Esophagus muscularis mucosa (tissue), 4 donors: ENCODE data around the gene EGLN2. TPM values are rescaled to one million over a fixed set of nuclear protein-coding genes. Genes with fewer than 3 reads are reported as not detected.
A peak's percentile ranks its signal among the peaks of the same experiment; 100 is the strongest.

Experiments
- DNase-seq: peaks from one replicate; pipeline ENCODE4 v3.0.0-alpha.2; 2017; ENCODE audit errors: extremely low spot score
- H3K27ac ChIP-seq, 4 donors: fragments of 200-600 bp; sonication (generic); replicated peaks in 1 of 4; 1 replicate in 3 of 4; 2 replicates in 1 of 4; pipeline ENCODE4 v1.5.1; 2016 to 2019; ENCODE audit warnings: mild to moderate bottlenecking in 1 of 4
- H3K27me3 ChIP-seq, 4 donors: fragments of 200-600 bp; sonication (generic); one replicate each; pipeline versions ENCODE4 v1.5.1 to v1.6.0; 2016 to 2019
- H3K36me3 ChIP-seq, 4 donors: fragments of 200-600 bp; sonication (generic); one replicate each; pipeline ENCODE4 v1.5.1; 2016 to 2019
- H3K4me1 ChIP-seq, 4 donors: fragments of 200-600 bp; sonication (generic); one replicate each; pipeline ENCODE4 v1.5.1; 2016 to 2019
- H3K4me3 ChIP-seq, 4 donors: fragments of 200-600 bp; sonication (generic); 1 replicate in 2 of 4; 2 replicates in 2 of 4; pipeline ENCODE4 v1.5.1; 2016 to 2019; ENCODE audit warnings: mild to moderate bottlenecking in 4 of 4, moderate library complexity in 1 of 4
- H3K9me3 ChIP-seq, 4 donors: fragments of 200-600 bp; sonication (generic); 1 replicate in 3 of 4; 2 replicates in 1 of 4; pipeline ENCODE4 v1.5.1; 2016 to 2019
- EP300 ChIP-seq: sonication (generic); formaldehyde crosslinking; IDR thresholded peaks from one replicate; pipeline ENCODE4 v1.6.1; 2017; ENCODE audit warnings: antibody characterized with exemption
- POLR2A ChIP-seq: fragments of 450-650 bp; IDR thresholded peaks from one replicate; pipeline ENCODE4 v1.6.1; 2017; ENCODE audit warnings: antibody characterized with exemption, moderate library complexity, mild to moderate bottlenecking, low read depth
- POLR2AphosphoS5 ChIP-seq, 2 donors: sonication (generic); formaldehyde crosslinking; IDR thresholded peaks; one replicate each; pipeline ENCODE4 v1.6.1; 2017; ENCODE audit warnings: antibody characterized with exemption in 2 of 2
- WGBS: methylation state at CpG from one replicate; pipeline ENCODE4 v1.1.5; 2018; 5-methylcytosine and 5-hydroxymethylcytosine counted together
- intact Hi-C: fragments of 100-400 bp; cut with DNase I; formaldehyde crosslinking; loops from one replicate; pipeline ENCODE4 v1.15.1; 2023
- total RNA-seq, 4 donors: library from RNA; depleted of rRNA; stranded (reverse); fragments of >200 nt; gene quantifications; one replicate each; pipeline versions ENCODE4 v1.1.0 to v1.2.1, GENCODE V29; 2016
- TF ChIP-seq, protein P1 (sequence below), 3 experiments: fragments of 200-600 bp in 2 of 3; fragments of 450-650 bp in 1 of 3; sonication (generic) in 2 of 3; IDR thresholded peaks; one replicate each; pipeline ENCODE4 v1.5.1; 2017 to 2019; ENCODE audit warnings: antibody characterized with exemption in 3 of 3, mild to moderate bottlenecking in 2 of 3, moderate library complexity in 1 of 3

Gene EGLN2
- total RNA-seq, 4 donors from 2014 or later, result 93.1 to 131 (median 101) TPM

DNA sequence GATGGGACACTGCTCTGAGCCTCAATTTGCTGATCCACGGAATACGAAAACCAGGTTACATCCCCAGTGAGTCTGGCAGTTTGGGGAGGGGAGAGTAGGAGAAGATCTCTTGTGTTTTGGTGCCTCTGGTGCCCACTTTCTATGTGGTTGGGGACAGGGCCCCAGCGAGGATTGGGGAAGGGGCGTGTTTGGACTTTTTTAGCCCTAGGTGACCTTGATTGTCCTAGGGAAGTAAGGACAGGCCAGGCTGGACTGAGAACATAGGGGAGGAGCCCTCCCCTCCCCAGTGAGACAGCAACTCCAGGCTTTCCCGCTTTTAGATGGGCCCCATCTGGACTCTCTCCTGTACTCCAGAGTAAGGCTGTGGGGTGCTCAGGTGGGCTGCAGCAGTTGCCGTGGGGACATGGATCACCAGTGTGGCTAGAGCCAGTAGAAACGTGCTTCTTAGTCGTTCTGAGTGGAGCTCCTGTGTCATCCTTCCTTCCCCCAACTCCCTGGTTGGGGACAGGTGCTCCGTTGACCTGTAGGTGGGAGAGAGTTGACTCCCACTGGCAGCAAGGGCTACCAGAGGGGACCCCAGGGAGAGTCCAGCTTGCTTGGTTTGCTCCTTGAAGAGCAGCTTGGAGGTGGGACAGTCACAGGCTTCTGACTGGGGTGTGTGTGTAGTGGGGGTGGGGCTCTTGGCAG lies 4.3 kb downstream of the EGLN2 start:
- TF ChIP-seq, protein P1, sequence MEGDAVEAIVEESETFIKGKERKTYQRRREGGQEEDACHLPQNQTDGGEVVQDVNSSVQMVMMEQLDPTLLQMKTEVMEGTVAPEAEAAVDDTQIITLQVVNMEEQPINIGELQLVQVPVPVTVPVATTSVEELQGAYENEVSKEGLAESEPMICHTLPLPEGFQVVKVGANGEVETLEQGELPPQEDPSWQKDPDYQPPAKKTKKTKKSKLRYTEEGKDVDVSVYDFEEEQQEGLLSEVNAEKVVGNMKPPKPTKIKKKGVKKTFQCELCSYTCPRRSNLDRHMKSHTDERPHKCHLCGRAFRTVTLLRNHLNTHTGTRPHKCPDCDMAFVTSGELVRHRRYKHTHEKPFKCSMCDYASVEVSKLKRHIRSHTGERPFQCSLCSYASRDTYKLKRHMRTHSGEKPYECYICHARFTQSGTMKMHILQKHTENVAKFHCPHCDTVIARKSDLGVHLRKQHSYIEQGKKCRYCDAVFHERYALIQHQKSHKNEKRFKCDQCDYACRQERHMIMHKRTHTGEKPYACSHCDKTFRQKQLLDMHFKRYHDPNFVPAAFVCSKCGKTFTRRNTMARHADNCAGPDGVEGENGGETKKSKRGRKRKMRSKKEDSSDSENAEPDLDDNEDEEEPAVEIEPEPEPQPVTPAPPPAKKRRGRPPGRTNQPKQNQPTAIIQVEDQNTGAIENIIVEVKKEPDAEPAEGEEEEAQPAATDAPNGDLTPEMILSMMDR (IDR thresholded peaks at IDR 0.05), result no peak
- TF ChIP-seq POLR2AphosphoS5 (IDR thresholded peaks at IDR 0.05) (peak in 1 of 2 donors; percentile 17), POLR2A (no peak), EP300 (no peak)
- Histone ChIP-seq H3K4me1 (peaks cover 84 to 85% (median 84%) of the 10 kb centered on the region in 4 donors), H3K27ac (peak overlapping the region; percentile 78 to 99 (median 96)), H3K9me3 (no peaks in the 10 kb centered on the region), H3K27me3 (no peaks in the 10 kb centered on the region), H3K4me3 (peak overlapping the region; percentile 27 to 98 (median 62)), H3K36me3 (peaks cover 10 to 41% (median 32%) of the 10 kb centered on the region in 4 donors)
- WGBS, result 43% methylated on average over 3 of the region's 9 CpGs
- no peak for DNase-seq
- intact Hi-C loops, result loop anchor here (5.0 kb wide), 1 partner anchor 141 kb away; no protein-coding TSS in a partner anchor

DNA sequence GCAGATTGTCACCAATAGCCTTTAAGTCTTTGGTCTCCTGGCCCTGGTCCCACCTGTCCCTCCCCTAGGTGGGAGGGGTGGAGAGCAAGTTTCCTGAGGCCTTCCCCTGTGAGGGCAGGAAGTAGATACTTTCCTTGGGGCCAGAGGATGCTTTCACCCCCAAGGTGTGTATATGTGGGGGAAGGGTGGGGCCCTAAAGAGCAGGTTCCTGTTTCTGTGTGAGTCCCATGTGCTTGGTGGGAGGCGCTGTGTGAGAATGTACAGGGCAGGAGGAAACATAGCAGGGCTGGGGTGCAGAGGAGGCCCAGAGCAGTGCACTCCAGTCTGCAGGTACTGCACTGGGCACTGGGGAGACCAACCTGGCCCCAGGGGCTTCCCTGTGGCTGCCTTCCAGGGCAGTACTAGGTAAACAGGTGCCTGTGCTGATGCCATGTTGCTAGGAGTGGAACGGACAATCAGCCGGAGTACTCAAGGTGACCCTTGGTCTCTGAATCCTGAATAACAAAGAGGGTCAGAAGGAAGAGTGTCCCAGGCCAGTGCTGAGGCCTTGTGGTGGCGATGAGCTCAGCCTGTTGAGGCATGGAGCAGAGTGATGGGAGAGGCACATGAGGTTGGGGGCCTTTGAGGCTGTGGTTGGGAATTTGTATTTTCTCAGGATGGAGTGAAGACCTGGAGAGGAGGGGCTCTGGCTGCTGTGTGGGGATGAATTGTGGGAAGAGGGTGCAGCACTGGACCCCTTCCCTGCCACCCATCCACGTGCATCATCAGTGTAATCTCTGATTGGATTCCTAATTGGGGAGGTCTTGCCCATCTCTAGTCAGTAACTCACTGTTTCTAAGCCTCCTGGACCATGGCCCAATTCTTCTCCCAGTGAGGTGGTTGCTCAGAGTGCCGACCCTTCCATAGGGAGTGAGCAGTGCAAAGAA lies 5.1 kb downstream of the EGLN2 start:
- DNase-seq, result no peak
- Histone ChIP-seq H3K27me3 (no peaks in the 10 kb centered on the region), H3K4me1 (peaks cover 89 to 93% (median 92%) of the 10 kb centered on the region in 4 donors), H3K9me3 (no peaks in the 10 kb centered on the region), H3K4me3 (peak overlapping the region; percentile 27 to 98 (median 62)), H3K27ac (peak overlapping the region; percentile 78 to 99 (median 96)), H3K36me3 (peaks cover 10 to 49% (median 40%) of the 10 kb centered on the region in 4 donors)
- TF ChIP-seq EP300, result no peak
- TF ChIP-seq, protein P1 (IDR thresholded peaks at IDR 0.05), result no peak
- no peak for TF ChIP-seq POLR2A
- TF ChIP-seq POLR2AphosphoS5 (IDR thresholded peaks at IDR 0.05), result no peak
- 81% methylated on average over 5 of the region's 6 CpGs for WGBS
- intact Hi-C loops, result loop anchor here (5.0 kb wide), 1 partner anchor 142 kb away; no protein-coding TSS in a partner anchor

DNA sequence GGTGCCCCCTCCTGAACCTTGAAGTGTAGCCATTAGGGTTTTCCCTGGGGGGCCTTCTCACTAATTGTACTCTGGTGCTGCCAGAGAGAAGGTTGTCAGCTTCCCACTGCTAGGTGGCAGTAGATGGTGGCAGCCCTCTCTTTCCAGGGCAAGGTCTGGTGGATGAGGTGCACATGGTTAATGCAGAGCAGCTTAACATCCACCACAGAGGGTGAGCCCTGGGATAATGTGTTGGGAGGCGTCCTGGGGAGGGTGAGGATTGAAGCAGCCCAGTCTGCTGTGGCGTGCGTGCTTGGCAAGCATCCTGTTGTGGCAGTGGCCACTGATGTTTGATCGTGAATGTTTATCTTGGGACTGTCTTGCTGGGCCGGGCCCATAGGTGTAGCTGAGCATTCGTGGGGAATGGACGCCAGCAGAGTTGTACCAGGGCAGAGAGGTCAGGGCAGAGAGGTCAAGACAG lies 5.8 kb downstream of the EGLN2 start:
- no peak for DNase-seq
- H3K4me1 ChIP-seq, result peaks cover 95 to 99% (median 99%) of the 10 kb centered on the region in 4 donors
- H3K27ac ChIP-seq, result peak overlapping the region; percentile 78 to 99 (median 96)
- TF ChIP-seq POLR2A (no peak), POLR2AphosphoS5 (IDR thresholded peaks at IDR 0.05) (no peak), EP300 (no peak)
- TF ChIP-seq, protein P1 (IDR thresholded peaks at IDR 0.05), result no peak
- intact Hi-C loops, result loop anchor here (5.0 kb wide), 1 partner anchor 143 kb away; no protein-coding TSS in a partner anchor
- no peaks in the 10 kb centered on the region for H3K27me3 ChIP-seq
- H3K36me3 ChIP-seq, result peaks cover 10 to 56% (median 46%) of the 10 kb centered on the region in 4 donors
- no peak overlapping the region for H3K4me3 ChIP-seq
- 65% methylated on average over 7 of the region's 7 CpGs for WGBS
- no peaks in the 10 kb centered on the region for H3K9me3 ChIP-seq

DNA sequence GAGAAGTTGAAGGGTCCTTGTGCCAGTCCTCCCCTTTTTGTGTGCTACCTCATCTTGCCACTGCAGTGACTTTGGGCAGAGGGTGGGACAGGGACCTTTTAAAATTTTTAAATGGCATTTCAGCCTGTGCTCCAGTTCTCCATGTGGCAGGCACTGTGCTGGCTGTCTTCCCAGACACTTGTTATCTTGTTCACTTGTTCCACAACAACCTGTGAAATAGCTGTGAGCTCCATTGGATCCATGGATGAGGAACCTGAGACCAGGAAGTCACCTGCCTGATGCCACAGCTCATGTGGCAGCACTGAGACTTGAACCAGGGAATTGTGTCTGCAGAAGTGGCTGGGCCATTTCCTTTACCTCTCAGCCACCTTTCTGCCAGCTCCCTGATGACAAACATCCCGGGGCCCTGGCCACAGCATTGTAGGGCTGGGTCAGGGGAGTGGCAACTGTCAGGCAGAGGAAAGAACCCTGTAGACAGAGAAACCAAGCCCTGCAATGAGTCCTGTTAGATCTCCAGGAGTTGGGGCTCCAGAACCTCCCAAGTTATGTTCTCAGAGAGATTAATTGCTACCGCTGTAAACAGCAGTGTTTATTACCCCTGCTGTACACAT lies 6.4 kb downstream of the EGLN2 start:
- Histone ChIP-seq H3K4me1 (peaks cover 95 to 100% (median 99%) of the 10 kb centered on the region in 4 donors), H3K36me3 (peaks cover 10 to 55% (median 44%) of the 10 kb centered on the region in 4 donors), H3K27me3 (no peaks in the 10 kb centered on the region), H3K4me3 (no peak overlapping the region), H3K9me3 (no peaks in the 10 kb centered on the region), H3K27ac (peak overlapping the region; percentile 78 to 99 (median 96))
- no peak for TF ChIP-seq EP300
- TF ChIP-seq POLR2A, result no peak
- TF ChIP-seq POLR2AphosphoS5 (IDR thresholded peaks at IDR 0.05), result no peak
- TF ChIP-seq, protein P1 (IDR thresholded peaks at IDR 0.05), result no peak
- no CpG with 5 or more reads among the region's 2 CpGs for WGBS
- DNase-seq, result no peak
- intact Hi-C loops, result no loop called here
